ENCODE measurements around the gene AADACL4. TPM values are rescaled to one million over a fixed set of nuclear protein-coding genes. Genes with fewer than 3 reads are reported as not detected.

Gene AADACL4
- total RNA-seq, 1 donor from 2014 or later: not detected

GRCh38 chr1:12607263-12607662 is 36.6 kb upstream of the AADACL4 start:
- Mint-ChIP-seq H3K4me3 (no peak overlapping the region), H3K9me3 (no peaks in the 10 kb centered on the region), H3K36me3 (ENCODE audit: low read depth) (no peaks in the 10 kb centered on the region), H3K4me1 (peaks cover 10% of the 10 kb centered on the region), H3K27ac (ENCODE audit: unreplicated experiment) (no peak overlapping the region), H3K27me3 (ENCODE audit: low read depth) (peaks cover 14% of the 10 kb centered on the region)
- no peak for DNase-seq (ENCODE audit: low read depth, low spot score)
- TF ChIP-seq CTCF (conservative IDR thresholded peaks at IDR 0.05): no peak

DNA sequence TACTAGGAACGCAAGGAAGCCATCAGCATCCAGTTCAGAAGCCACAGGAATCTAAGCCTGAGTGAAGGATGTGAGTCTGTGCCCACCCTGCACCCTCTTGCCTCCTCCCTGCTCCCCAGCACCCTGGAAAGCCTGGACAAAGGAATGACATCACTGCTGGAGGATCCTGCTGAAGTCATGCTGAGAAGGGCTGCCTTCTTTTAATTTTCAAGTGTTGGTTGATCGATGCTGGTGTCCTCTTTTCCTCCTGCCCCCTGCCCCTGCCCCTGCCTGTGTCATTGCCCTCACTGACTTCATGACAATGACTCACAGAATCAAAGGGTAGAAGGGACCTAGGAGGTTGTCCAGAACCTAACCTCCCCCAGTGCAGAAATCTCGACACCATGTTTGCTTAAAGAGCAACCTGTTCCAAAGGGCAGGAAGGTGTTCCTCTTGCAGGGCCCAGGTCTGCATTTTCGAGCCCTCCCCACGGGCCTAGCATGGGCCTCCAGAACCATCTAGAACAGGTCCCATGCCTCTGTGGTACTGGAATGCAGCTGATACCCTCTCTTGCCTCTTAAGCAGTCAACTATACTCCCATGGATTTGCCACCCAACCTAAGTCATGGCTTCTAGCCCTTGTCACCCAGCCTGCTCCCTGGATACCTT is 35.5 kb upstream of the AADACL4 start:
- H3K27me3 Mint-ChIP-seq (ENCODE audit: low read depth): peaks cover 25% of the 10 kb centered on the region
- peaks cover 10% of the 10 kb centered on the region for H3K4me1 Mint-ChIP-seq
- H3K36me3 Mint-ChIP-seq (ENCODE audit: low read depth): no peaks in the 10 kb centered on the region
- H3K4me3 Mint-ChIP-seq: no peak overlapping the region
- no peak for DNase-seq (ENCODE audit: low read depth, low spot score)
- no peak for TF ChIP-seq CTCF (conservative IDR thresholded peaks at IDR 0.05)
- H3K27ac Mint-ChIP-seq (ENCODE audit: unreplicated experiment): peak overlapping the region; percentile 35
- H3K9me3 Mint-ChIP-seq: no peaks in the 10 kb centered on the region

GRCh38 chr1:12609469-12610003 is 34.3 kb upstream of the AADACL4 start:
- H3K27me3 Mint-ChIP-seq (ENCODE audit: low read depth): peaks cover 30% of the 10 kb centered on the region
- TF ChIP-seq CTCF (conservative IDR thresholded peaks at IDR 0.05): no peak
- no peak overlapping the region for H3K27ac Mint-ChIP-seq (ENCODE audit: unreplicated experiment)
- H3K4me3 Mint-ChIP-seq: no peak overlapping the region
- no peaks in the 10 kb centered on the region for H3K36me3 Mint-ChIP-seq (ENCODE audit: low read depth)
- H3K4me1 Mint-ChIP-seq: peaks cover 2% of the 10 kb centered on the region
- no peak for DNase-seq (ENCODE audit: low read depth, low spot score)
- no peaks in the 10 kb centered on the region for H3K9me3 Mint-ChIP-seq

GRCh38 chr1:12610305-12610935 is 33.5 kb upstream of the AADACL4 start:
- no peak overlapping the region for H3K27ac Mint-ChIP-seq (ENCODE audit: unreplicated experiment)
- no peaks in the 10 kb centered on the region for H3K9me3 Mint-ChIP-seq
- H3K4me3 Mint-ChIP-seq: no peak overlapping the region
- no peak for DNase-seq (ENCODE audit: low read depth, low spot score)
- peaks cover 2% of the 10 kb centered on the region for H3K4me1 Mint-ChIP-seq
- no peaks in the 10 kb centered on the region for H3K36me3 Mint-ChIP-seq (ENCODE audit: low read depth)
- no peak for TF ChIP-seq CTCF (conservative IDR thresholded peaks at IDR 0.05)
- H3K27me3 Mint-ChIP-seq (ENCODE audit: low read depth): peaks cover 39% of the 10 kb centered on the region

GRCh38 chr1:12610941-12611340 is 32.9 kb upstream of the AADACL4 start:
- no peaks in the 10 kb centered on the region for H3K36me3 Mint-ChIP-seq (ENCODE audit: low read depth)
- H3K4me3 Mint-ChIP-seq: no peak overlapping the region
- H3K4me1 Mint-ChIP-seq: peaks cover 7% of the 10 kb centered on the region

More at GRCh38 chr1:12610941-12611340, 32.9 kb upstream of the AADACL4 start:
- Mint-ChIP-seq H3K9me3 (no peaks in the 10 kb centered on the region), H3K27ac (ENCODE audit: unreplicated experiment) (no peak overlapping the region), H3K27me3 (ENCODE audit: low read depth) (peaks cover 45% of the 10 kb centered on the region)
- TF ChIP-seq CTCF (conservative IDR thresholded peaks at IDR 0.05): no peak
- DNase-seq (ENCODE audit: low read depth, low spot score): no peak

Data from neural crest cell (in vitro differentiated cells).